Mucosa of rectum (tissue), 2 donors: ENCODE data around the gene MANSC4.

Experiments
- H3K27ac ChIP-seq, 2 donors: one replicate each; pipeline ENCODE4 v1.7.0; 2013; ENCODE audit warnings: inconsistent platforms in 2 of 2, low read depth in 2 of 2, low read length in 2 of 2
- H3K27me3 ChIP-seq, 2 donors: one replicate each; pipeline ENCODE4 v1.7.0; 2013; ENCODE audit warnings: low read length in 2 of 2; ENCODE audit not compliant: control insufficient read depth in 2 of 2, insufficient read depth in 2 of 2
- H3K36me3 ChIP-seq, 2 donors: one replicate each; pipeline ENCODE4 v1.7.0; 2013; ENCODE audit warnings: low read length in 2 of 2; ENCODE audit not compliant: control insufficient read depth in 2 of 2, insufficient read depth in 2 of 2
- H3K4me1 ChIP-seq, 2 donors: one replicate each; pipeline ENCODE4 v1.7.0; 2013; ENCODE audit warnings: low read length in 2 of 2, mild to moderate bottlenecking in 1 of 2; ENCODE audit not compliant: control insufficient read depth in 2 of 2, insufficient read depth in 2 of 2
- H3K4me3 ChIP-seq, 2 donors: one replicate each; pipeline ENCODE4 v1.7.0; 2013; ENCODE audit warnings: low read length in 2 of 2
- H3K9ac ChIP-seq, 2 donors: one replicate each; pipeline ENCODE4 v1.7.0; 2013; ENCODE audit warnings: low read length in 2 of 2, low read depth in 1 of 2, mild to moderate bottlenecking in 1 of 2
- H3K9me3 ChIP-seq, 2 donors: one replicate each; pipeline ENCODE4 v1.7.0; 2013; ENCODE audit warnings: low read length in 2 of 2; ENCODE audit not compliant: control insufficient read depth in 2 of 2
- donor health status: healthy.
- donor health status: Normal muscosa, but diverticular disease.

Gene MANSC4

GRCh38 chr12:27781680-27782079 lies 1.6 kb upstream of the MANSC4 start:
- peaks cover 8 to 11% of the 10 kb centered on the region in 2 donors for H3K4me1 ChIP-seq
- no peaks in the 10 kb centered on the region for H3K27me3 ChIP-seq
- peak overlapping the region in 1 of 2 donors; percentile 81 for H3K4me3 ChIP-seq
- no peak overlapping the region for H3K9ac ChIP-seq
- H3K9me3 ChIP-seq, result no peaks in the 10 kb centered on the region
- peaks cover 0 to 3% of the 10 kb centered on the region in 2 donors for H3K36me3 ChIP-seq
- no peak overlapping the region for H3K27ac ChIP-seq

- H3K4me1 ChIP-seq, result peaks cover 8 to 11% of the 10 kb centered on the region in 2 donors
- peak overlapping the region; percentile 79 to 84 for H3K9ac ChIP-seq
- H3K4me3 ChIP-seq, result peak overlapping the region; percentile 81
- peak overlapping the region; percentile 81 to 83 for H3K27ac ChIP-seq
- H3K27me3 ChIP-seq, result no peaks in the 10 kb centered on the region
- peaks cover 0 to 3% of the 10 kb centered on the region in 2 donors for H3K36me3 ChIP-seq
- H3K9me3 ChIP-seq, result no peaks in the 10 kb centered on the region
Measured at GRCh38 chr12:27780612-27781408, 774 bp upstream of the MANSC4 start.

GRCh38 chr12:27779416-27779919 lies 568 bp downstream of the MANSC4 start:
- Histone ChIP-seq H3K36me3 (peaks cover 0 to 3% of the 10 kb centered on the region in 2 donors), H3K9me3 (no peaks in the 10 kb centered on the region), H3K4me3 (peak overlapping the region; percentile 81), H3K4me1 (peaks cover 8 to 11% of the 10 kb centered on the region in 2 donors), H3K27ac (peak overlapping the region; percentile 81 to 83), H3K9ac (peak overlapping the region; percentile 61 to 84), H3K27me3 (no peaks in the 10 kb centered on the region)

- Histone ChIP-seq H3K4me3 (no peak overlapping the region), H3K27me3 (no peaks in the 10 kb centered on the region), H3K36me3 (peaks cover 0 to 3% of the 10 kb centered on the region in 2 donors), H3K9me3 (no peaks in the 10 kb centered on the region), H3K27ac (no peak overlapping the region), H3K9ac (no peak overlapping the region), H3K4me1 (peaks cover 8 to 11% of the 10 kb centered on the region in 2 donors)
Measured at GRCh38 chr12:27778206-27778605, 1.8 kb downstream of the MANSC4 start.

- H3K4me1 ChIP-seq, result peaks cover 8 to 11% of the 10 kb centered on the region in 2 donors
- no peaks in the 10 kb centered on the region for H3K27me3 ChIP-seq
- peaks cover 0 to 3% of the 10 kb centered on the region in 2 donors for H3K36me3 ChIP-seq
- no peak overlapping the region for H3K9ac ChIP-seq
- no peak overlapping the region for H3K4me3 ChIP-seq
- no peak overlapping the region for H3K27ac ChIP-seq
- H3K9me3 ChIP-seq, result no peaks in the 10 kb centered on the region
Measured at GRCh38 chr12:27777141-27777540, 2.9 kb downstream of the MANSC4 start.

GRCh38 chr12:27772328-27773049 lies 7.5 kb downstream of the MANSC4 start:
- Histone ChIP-seq H3K9ac (no peak overlapping the region), H3K9me3 (no peaks in the 10 kb centered on the region), H3K36me3 (no peaks in the 10 kb centered on the region), H3K27me3 (no peaks in the 10 kb centered on the region), H3K4me1 (no peaks in the 10 kb centered on the region), H3K27ac (no peak overlapping the region), H3K4me3 (no peak overlapping the region)

GRCh38 chr12:27771481-27772327 lies 8.3 kb downstream of the MANSC4 start:
- no peak overlapping the region for H3K9ac ChIP-seq
- no peaks in the 10 kb centered on the region for H3K36me3 ChIP-seq
- H3K27me3 ChIP-seq, result no peaks in the 10 kb centered on the region

GRCh38 chr12:27769142-27769673 lies 10.8 kb downstream of the MANSC4 start:
- H3K9ac ChIP-seq, result no peak overlapping the region
- no peaks in the 10 kb centered on the region for H3K9me3 ChIP-seq
- no peaks in the 10 kb centered on the region for H3K4me1 ChIP-seq
- H3K27me3 ChIP-seq, result no peaks in the 10 kb centered on the region
- no peak overlapping the region for H3K4me3 ChIP-seq
- H3K27ac ChIP-seq, result no peak overlapping the region
- no peaks in the 10 kb centered on the region for H3K36me3 ChIP-seq

More at GRCh38 chr12:27771481-27772327, 8.3 kb downstream of the MANSC4 start:
- H3K27ac ChIP-seq, result no peak overlapping the region
- no peaks in the 10 kb centered on the region for H3K4me1 ChIP-seq
- H3K4me3 ChIP-seq, result no peak overlapping the region
- no peaks in the 10 kb centered on the region for H3K9me3 ChIP-seq

- no peaks in the 10 kb centered on the region for H3K36me3 ChIP-seq
- H3K4me3 ChIP-seq, result no peak overlapping the region
- no peaks in the 10 kb centered on the region for H3K9me3 ChIP-seq
- no peaks in the 10 kb centered on the region for H3K4me1 ChIP-seq
- no peaks in the 10 kb centered on the region for H3K27me3 ChIP-seq
- H3K27ac ChIP-seq, result no peak overlapping the region
- H3K9ac ChIP-seq, result no peak overlapping the region
Measured at GRCh38 chr12:27766587-27766986, 13.4 kb downstream of the MANSC4 start.
